ENCODE measurements around the gene TST.
A peak's percentile ranks its signal among the peaks of the same experiment; 100 is the strongest.

Gene TST

DNA sequence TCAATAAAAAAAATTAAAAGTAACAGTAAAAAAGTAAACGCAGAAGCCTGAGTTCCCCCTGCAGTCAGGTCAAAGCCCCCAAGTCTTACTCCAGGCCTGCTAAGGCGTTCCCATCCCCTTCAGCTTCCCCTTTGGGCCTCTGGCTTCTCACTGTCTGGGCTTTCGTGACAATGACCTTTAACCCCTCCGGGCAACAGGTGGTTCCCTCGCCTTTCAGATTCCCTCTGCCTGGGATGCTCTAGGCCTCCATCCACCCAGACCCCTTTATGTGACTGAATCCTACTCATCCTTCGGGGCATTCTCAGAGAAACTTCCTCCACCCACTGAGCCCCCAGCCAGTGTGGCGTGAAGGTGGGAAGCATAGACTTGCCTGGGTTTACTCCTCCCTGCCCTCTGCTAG is 8.3 kb upstream of the TST start:
- TF ChIP-seq POLR2A (IDR thresholded peaks at IDR 0.05; ENCODE audit: low read depth, low read length) (no peak), POLR2AphosphoS5 (IDR thresholded peaks at IDR 0.05; ENCODE audit: low read depth, low read length) (no peak), TAF1 (IDR thresholded peaks at IDR 0.05; ENCODE audit: borderline replicate concordance, low read depth, low read length) (no peak)
- no peak for DNase-seq (ENCODE audit: insufficient read length)
- no peak for FAIRE-seq

DNA sequence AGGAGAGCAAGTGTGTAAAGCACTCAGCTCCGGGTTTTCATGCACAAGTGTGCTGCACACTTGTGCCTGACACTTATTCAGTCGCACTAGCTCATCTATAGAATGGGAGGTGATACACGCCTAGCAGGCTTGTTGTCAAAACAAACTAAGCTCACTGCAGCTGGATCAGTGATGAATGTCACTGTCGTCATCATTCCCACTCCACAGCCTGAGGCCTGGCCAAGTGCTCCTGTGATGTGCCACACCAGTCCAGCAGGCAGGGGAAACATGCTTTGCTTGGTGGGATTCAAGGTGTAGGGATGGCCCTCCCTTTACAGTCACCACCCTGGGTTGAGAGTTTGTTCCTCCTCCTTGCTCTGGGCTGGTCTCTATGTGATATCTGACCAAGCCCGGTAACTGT is 7.1 kb upstream of the TST start:
- no peak for FAIRE-seq
- no peak for DNase-seq (ENCODE audit: insufficient read length)
- TF ChIP-seq POLR2AphosphoS5 (IDR thresholded peaks at IDR 0.05; ENCODE audit: low read depth, low read length) (no peak), POLR2A (IDR thresholded peaks at IDR 0.05; ENCODE audit: low read depth, low read length) (no peak), TAF1 (IDR thresholded peaks at IDR 0.05; ENCODE audit: borderline replicate concordance, low read depth, low read length) (no peak)

- FAIRE-seq (no peak), DNase-seq (ENCODE audit: insufficient read length) (no peak)
- TF ChIP-seq POLR2AphosphoS5 (IDR thresholded peaks at IDR 0.05; ENCODE audit: low read depth, low read length) (no peak), POLR2A (IDR thresholded peaks at IDR 0.05; ENCODE audit: low read depth, low read length) (no peak), TAF1 (IDR thresholded peaks at IDR 0.05; ENCODE audit: borderline replicate concordance, low read depth, low read length) (no peak)
These were observed 6.3 kb upstream of the TST start for GRCh38 chr22:37025500-37026070.

- FAIRE-seq (no peak), DNase-seq (ENCODE audit: insufficient read length) (no peak)
- TF ChIP-seq POLR2A (IDR thresholded peaks at IDR 0.05; ENCODE audit: low read depth, low read length) (no peak), POLR2AphosphoS5 (IDR thresholded peaks at IDR 0.05; ENCODE audit: low read depth, low read length) (no peak), TAF1 (IDR thresholded peaks at IDR 0.05; ENCODE audit: borderline replicate concordance, low read depth, low read length) (no peak)
These were observed 5.3 kb upstream of the TST start for GRCh38 chr22:37024339-37025157.

DNA sequence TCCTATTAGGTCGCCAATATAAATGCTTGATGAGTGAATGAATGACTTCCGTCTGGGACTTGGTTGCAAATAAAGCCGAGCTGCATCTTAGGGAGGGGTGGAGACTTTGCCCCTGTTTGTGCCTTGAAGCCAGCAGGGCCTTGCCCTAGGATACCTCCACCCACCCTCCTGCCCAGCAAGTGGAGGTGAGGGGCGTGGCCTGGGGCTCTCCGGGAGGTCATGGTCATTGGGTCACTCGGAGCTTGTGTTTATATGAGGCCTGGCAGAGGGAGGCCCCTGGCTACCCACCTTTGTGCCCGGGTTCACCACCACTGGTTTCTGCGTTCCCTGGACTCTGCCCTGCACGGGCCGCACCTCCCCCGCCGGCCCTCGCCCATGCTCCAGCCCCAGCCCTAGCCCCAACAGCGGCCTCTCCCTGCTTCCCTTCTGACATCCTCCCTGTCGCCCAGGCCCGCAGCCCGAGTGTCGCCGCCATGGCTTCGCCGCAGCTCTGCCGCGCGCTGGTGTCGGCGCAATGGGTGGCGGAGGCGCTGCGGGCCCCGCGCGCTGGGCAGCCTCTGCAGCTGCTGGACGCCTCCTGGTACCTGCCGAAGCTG is 4.6 kb upstream of the TST start:
- TF ChIP-seq POLR2AphosphoS5 (IDR thresholded peaks at IDR 0.05; ENCODE audit: low read depth, low read length) (no peak), POLR2A (IDR thresholded peaks at IDR 0.05; ENCODE audit: low read depth, low read length) (no peak), TAF1 (IDR thresholded peaks at IDR 0.05; ENCODE audit: borderline replicate concordance, low read depth, low read length) (no peak)
- FAIRE-seq (no peak), DNase-seq (ENCODE audit: insufficient read length) (no peak)

GRCh38 chr22:37022483-37023337 is 3.5 kb upstream of the TST start:
- no peak for DNase-seq (ENCODE audit: insufficient read length)
- TF ChIP-seq POLR2AphosphoS5 (IDR thresholded peaks at IDR 0.05; ENCODE audit: low read depth, low read length) = no peak
- TF ChIP-seq POLR2A (IDR thresholded peaks at IDR 0.05; ENCODE audit: low read depth, low read length) = no peak
- no peak for TF ChIP-seq TAF1 (IDR thresholded peaks at IDR 0.05; ENCODE audit: borderline replicate concordance, low read depth, low read length)
- FAIRE-seq = no peak

DNA sequence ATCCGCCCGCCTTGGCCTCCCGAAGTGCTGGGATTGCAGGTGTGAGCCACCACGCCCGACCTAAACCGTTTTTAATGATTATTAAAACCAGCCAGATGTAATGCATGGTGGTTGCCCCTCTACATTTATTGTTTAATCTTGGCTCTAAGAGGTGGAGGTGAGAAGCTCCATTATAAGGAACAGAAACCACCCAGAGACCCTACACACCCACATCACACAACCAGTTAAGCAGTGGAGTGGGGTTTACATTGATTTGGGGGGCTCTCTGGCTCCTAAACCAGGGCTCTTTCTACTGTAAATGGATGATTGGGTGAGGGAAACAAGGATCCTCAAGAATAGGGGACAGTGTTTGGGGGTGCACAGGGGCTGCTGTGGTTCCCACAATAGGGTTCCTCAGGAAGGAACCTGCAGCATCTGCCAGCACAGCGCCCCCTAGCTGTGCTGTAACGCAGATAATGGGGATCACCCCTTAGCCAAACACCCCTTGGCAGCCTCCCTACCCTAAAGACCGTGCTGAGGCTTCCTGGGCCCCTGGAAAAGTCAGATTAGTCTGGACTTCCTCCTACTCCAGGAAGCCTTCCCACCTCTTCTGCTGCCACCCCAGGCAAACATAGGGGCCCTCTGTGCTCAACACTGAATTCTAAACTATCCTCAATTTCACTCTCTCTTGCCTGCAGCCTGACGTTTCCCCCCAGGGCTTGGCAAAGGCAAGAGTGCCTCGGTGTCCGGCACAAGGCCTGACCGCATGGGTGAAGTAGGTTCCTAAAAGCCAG is 2.6 kb upstream of the TST start:
- DNase-seq (ENCODE audit: insufficient read length) (peak; percentile 62), FAIRE-seq (peak; percentile 38)
- TF ChIP-seq TAF1 (IDR thresholded peaks at IDR 0.05; ENCODE audit: borderline replicate concordance, low read depth, low read length) (no peak), POLR2A (IDR thresholded peaks at IDR 0.05; ENCODE audit: low read depth, low read length) (no peak), POLR2AphosphoS5 (IDR thresholded peaks at IDR 0.05; ENCODE audit: low read depth, low read length) (no peak)

- FAIRE-seq (no peak), DNase-seq (ENCODE audit: insufficient read length) (no peak)
- TF ChIP-seq POLR2A (IDR thresholded peaks at IDR 0.05; ENCODE audit: low read depth, low read length) = no peak
- no peak for TF ChIP-seq TAF1 (IDR thresholded peaks at IDR 0.05; ENCODE audit: borderline replicate concordance, low read depth, low read length)
- no peak for TF ChIP-seq POLR2AphosphoS5 (IDR thresholded peaks at IDR 0.05; ENCODE audit: low read depth, low read length)
These were observed 1.8 kb upstream of the TST start for GRCh38 chr22:37021041-37021440.

DNA sequence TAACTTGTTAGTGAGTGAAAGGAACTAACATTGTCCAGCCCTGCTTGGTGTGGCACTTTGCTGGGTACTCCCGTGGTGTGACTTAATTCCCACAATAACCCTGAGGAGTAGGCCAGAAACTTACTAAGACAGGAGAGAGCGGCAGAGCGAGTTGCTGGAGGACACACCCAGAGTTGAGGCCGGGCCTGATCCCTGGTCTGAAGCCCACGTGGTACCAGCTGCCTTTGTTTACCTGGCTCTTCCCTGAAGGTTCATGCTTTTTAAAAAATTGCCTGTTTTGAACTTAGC is 889 bp upstream of the TST start:
- no peak for TF ChIP-seq POLR2A (IDR thresholded peaks at IDR 0.05; ENCODE audit: low read depth, low read length)
- TF ChIP-seq POLR2AphosphoS5 (IDR thresholded peaks at IDR 0.05; ENCODE audit: low read depth, low read length) = no peak
- TF ChIP-seq TAF1 (IDR thresholded peaks at IDR 0.05; ENCODE audit: borderline replicate concordance, low read depth, low read length) = no peak
- FAIRE-seq = peak; percentile 80
- no peak for DNase-seq (ENCODE audit: insufficient read length)

- TF ChIP-seq POLR2A (IDR thresholded peaks at IDR 0.05; ENCODE audit: low read depth, low read length) (no peak), POLR2AphosphoS5 (IDR thresholded peaks at IDR 0.05; ENCODE audit: low read depth, low read length) (no peak), TAF1 (IDR thresholded peaks at IDR 0.05; ENCODE audit: borderline replicate concordance, low read depth, low read length) (no peak)
- FAIRE-seq = peak; percentile 24
- DNase-seq (ENCODE audit: insufficient read length) = no peak
These were observed 385 bp downstream of the TST start for GRCh38 chr22:37018815-37019308.

All from GM12892 (cell line).